Right lung (tissue), 10 donors: ENCODE results near the gene ELOVL2. TPM values are rescaled to one million over a fixed set of nuclear protein-coding genes. Genes with fewer than 3 reads are reported as not detected.
"Not testable (repeated sequence)": the region's sequence is repeated elsewhere in the genome, so short reads cannot be mapped to it uniquely, and the experiment has no call there.

ENCODE experiments used
- DNase-seq, 2 donors: peaks; one replicate each; pipeline ENCODE4 v3.0.0-alpha.2; 2013
- long read RNA-seq, 8 donors: transcript quantifications; one replicate each; lab custom pipeline, GENCODE V29; 2026
- polyA plus RNA-seq, 5 donors: library from polyadenylated mRNA; unstranded; fragments of 120-200 nt; gene quantifications; one replicate each; pipeline versions ENCODE4 v1.2.1 to v1.2.3, GENCODE V29; 2013; ENCODE audit warnings: inconsistent platforms in 1 of 5, low replicate concordance in 1 of 5; ENCODE audit not compliant: insufficient read length in 5 of 5, insufficient read depth in 1 of 5

Gene ELOVL2
- 1 to 10 TPM; 3.4 to 6.9 (median 5.4) TPM for polyA plus RNA-seq
- long read RNA-seq, donor 1, partial matches to known transcripts, result 0 of 1 reads
- long read RNA-seq, donor 1, other reads (novel, unspliced or antisense), result 0 of 1 reads
- long read RNA-seq, donor 2, result 0 reads
- long read RNA-seq, donor 3, result 0 reads
- long read RNA-seq, donor 4, result 0 reads
- long read RNA-seq, donor 5, partial matches to known transcripts, result 0 of 1 reads
- long read RNA-seq, donor 5, other reads (novel, unspliced or antisense), result 0 of 1 reads
- long read RNA-seq, donor 6, partial matches to known transcripts, result 0 of 4 reads
- long read RNA-seq, donor 6, other reads (novel, unspliced or antisense), result 0 of 4 reads
- long read RNA-seq, donor 7, result 0 reads
- long read RNA-seq, donor 8, partial matches to known transcripts, result 0 of 1 reads
- long read RNA-seq, donor 8, other reads (novel, unspliced or antisense), result 0 of 1 reads

DNA sequence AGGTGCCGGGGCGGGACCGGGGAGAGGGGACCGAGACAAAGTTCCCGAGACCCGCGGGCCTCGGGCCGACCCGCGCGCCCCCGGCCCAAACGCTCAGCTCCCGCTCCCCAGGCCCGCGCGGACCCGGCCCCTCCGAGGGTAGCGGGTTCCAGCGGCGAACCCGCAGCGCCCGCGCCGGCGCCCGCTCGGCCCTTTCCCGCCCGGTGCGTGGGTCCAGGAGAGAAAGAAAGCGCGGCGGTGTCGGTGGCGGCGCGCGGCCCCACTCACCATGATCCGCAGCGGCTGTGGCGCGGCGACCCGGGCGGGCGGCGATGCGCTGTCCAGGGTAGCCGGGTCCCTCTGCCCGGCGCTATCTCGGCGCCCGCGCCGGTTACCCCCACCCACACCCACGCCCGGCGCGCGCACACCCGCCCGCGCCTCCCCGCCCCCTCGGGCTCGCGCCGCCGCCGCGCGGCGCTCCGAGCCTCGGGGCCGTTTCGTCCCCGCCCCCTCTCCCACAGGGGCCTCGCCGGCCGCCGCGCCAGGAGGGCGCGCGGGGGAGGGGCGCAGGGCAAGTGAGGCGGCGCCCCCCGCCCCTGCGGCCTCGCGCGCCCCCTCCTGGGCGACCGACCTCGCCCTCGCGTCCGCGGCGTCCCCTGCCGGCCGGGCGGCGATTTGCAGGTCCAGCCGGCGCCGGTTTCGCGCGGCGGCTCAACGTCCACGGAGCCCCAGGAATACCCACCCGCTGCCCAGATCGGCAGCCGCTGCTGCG lies at the start of gene ELOVL2:
Gene ELOVL2, minus strand, starts transcription at position 345 of the 751 bp plus-strand sequence. Its CDS starts 75 bp downstream, at position 270.
- peak; percentile 32 to 51 for DNase-seq

DNA sequence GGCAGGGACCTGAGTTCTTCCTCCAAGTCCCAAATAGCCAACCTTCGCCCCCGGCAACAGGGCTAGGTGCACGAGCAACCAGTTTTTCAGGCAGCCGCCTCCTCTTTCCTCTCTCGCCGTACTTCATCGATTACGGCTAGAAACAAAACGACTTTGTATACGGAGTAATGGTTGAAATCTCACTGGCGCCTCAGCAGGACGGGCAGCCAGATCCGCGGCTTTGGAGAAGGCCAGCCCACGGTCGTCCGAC lies 49.2 kb upstream of the ELOVL2 start:
- DNase-seq, result no peak

DNA sequence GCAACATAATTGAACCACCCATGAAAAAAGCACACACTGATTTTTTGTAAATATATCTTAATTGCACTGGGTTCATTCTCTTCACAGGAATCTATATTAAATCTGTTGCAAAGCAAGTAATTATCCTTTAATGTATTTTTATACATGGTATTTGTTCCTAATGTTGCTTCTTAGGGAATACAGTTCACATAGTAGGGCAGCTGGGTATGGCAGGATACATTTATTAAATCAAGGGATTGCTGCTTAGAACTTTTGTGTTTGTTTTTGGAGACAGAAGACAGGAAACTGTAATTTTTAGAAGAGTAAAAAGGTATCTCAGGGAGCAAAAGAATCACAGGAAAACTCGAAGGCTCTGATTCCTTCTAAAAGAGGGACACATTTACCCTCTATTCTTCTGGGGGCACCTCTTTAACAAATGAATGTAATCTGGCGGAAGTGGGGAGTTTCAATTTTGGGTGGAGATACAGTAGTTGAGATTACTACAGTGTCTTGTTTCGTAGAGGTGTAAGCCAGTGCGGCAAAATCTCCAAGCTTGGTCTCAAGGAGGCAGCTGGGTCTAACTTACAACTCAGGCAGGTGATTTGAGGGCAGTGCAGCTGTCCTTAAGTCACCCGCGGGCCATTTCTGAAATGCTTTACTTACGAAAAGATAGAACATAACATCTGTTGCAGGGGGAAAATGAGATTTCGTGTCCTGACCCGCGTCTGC lies 48.7 kb upstream of the ELOVL2 start:
- DNase-seq, result no peak

GRCh38 chr6:11091141-11091540 lies 47.0 kb upstream of the ELOVL2 start:
- DNase-seq, result not testable (repeated sequence)

DNA sequence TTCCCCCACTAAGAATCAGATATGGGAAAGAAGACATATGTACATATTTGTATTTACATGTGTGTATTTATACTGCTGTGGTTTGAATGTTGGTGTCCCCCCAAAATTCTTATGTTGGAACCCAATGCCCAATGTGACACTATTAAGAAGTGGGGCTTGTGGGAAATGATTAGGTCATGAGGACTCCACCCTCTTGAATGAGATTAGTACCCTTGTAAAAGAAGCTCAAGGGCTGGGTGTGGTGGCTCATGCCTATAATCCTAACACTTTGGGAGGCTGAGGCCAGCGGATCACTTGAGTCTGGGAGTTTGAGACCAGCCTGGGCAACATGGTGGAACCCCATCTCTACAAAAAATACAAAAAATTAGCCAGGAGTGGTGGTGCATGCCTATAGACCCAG lies 45.6 kb upstream of the ELOVL2 start:
- DNase-seq, result no peak

DNA sequence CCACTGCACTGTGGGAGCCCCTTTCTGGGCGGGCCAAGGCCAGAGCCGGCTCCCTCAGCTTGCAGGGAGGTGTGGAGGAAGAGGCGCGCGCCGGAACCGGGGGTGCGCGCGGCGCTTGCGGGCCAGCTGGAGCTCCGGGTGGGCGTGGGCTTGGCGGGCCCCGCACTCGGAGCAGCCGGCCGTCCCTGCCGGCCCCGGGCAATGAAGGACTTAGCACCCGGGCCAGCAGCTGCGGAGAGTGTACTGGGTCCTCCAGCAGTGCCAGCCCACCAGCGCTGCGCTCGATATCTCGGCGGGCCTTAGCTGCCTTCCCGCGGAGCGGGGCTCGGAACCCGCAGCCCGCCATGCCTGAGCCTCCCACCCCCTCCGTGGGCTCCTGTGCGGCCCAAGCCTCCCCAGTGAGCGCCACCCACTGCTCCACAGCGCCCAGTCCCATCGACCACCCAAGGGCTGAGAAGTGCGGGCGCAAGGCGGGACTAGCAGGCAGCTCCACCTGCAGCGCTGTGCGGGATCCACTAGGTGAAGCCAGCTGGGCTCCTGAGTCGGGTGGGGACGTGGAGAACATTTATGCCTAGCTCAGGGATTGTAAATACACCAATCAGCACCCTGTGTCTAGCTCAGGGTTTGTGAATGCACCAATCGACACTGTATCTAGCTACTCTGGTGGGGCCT lies 43.2 kb upstream of the ELOVL2 start:
- not testable (repeated sequence) for DNase-seq

GRCh38 chr6:11085758-11086435 lies 41.8 kb upstream of the ELOVL2 start:
- no peak for DNase-seq

GRCh38 chr6:11083956-11084355 lies 39.9 kb upstream of the ELOVL2 start:
- DNase-seq, result no peak

DNA sequence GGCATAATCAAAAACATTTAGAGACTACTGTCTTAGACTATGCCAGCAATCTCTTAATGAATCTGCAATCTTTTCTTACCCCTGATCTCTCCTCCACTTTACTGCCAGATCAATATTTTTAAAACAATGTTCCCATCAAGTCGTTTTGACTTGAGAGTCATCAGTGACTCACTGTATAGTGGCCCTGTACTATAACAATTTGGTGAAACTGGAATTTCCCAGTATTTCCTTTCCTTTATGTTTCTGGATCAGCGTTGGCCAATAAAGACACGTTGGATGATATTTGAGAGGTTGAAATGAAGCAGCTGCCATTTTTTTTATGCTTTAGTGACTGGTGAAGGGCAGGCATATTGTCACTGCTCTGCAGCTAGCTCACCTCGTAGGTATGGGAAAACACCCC lies 39.4 kb upstream of the ELOVL2 start:
- no peak for DNase-seq

GRCh38 chr6:11080296-11080695 lies 36.2 kb upstream of the ELOVL2 start:
- no peak for DNase-seq

DNA sequence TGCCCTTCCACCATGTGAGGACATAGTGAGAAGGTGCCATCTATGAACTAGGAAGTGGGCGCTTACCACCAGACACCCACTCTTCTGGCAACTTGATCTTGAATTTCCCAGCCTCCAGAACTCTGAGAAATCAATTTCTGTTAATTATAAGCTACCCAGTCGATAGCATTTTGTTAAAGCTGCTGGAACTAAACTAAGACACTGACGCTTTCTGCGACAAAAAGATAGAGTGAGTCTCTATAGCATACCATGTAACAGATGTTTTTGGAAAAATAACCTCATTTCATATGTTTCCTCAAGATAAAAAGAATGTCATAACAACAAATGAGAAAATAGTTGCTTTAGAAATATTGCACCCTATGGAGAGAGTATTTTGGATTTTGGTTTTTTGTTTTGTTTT lies 34.2 kb upstream of the ELOVL2 start:
- no peak for DNase-seq

DNA sequence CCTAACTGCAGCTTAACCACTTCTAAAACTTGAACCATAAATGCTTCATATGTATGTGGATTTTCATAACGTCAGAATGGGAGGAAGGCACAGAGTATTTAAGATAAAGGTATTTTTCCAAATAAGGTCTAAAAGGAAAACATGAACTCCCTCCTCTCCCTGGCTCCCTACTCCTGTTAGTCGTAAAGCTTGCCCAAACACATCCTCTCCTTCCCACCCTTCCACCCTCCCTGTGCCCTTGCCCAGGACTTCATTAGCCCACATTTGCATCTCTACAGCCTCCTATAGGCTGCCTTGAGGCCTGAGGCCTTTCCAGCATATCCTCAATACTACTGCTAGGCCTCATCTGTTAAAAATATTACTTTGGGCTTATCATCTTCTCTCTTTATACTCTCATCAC lies 32.4 kb upstream of the ELOVL2 start:
- no peak for DNase-seq

DNA sequence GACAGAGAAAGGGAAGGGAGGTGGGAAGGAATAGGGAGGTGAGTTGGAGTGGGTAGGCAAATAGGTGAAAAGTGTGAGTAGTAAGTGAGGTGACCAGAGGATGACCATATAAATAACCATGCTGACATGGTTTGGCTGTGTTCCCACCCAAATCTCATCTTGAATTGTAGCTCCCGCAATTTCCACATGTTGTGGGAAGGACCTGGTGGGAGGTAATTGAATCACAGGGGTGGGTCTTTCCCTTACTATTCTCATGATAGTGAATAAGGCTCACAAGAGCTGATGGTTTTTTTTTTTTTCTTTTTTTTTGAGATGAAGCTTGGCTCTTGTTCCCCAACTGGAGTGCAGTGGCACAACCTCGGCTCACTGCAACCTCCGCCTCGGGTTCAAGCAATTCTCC lies 28.0 kb upstream of the ELOVL2 start:
- no peak for DNase-seq

GRCh38 chr6:11069760-11070159 lies 25.7 kb upstream of the ELOVL2 start:
- DNase-seq, result no peak

DNA sequence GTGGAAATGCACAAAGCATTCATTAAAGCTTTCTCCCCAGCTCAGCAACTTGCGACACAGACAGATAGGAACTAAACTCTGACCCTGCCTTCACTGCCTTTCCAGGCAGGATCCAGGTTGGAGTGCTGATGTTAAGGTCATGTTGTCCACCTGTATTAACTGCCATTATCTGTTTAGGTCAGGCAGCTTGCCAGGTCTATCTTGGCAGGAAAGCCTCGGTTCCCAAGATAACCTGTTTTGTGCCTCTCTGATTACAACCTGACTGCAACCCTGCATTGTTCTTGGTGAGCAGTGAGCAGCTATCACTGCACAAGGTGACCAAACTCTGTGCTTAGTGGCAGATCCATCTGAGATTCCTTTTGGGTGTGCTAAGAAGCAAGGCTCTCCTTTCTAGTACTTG lies 23.2 kb upstream of the ELOVL2 start:
- DNase-seq, result no peak

GRCh38 chr6:11066505-11067347 lies 22.6 kb upstream of the ELOVL2 start:
- no peak for DNase-seq

DNA sequence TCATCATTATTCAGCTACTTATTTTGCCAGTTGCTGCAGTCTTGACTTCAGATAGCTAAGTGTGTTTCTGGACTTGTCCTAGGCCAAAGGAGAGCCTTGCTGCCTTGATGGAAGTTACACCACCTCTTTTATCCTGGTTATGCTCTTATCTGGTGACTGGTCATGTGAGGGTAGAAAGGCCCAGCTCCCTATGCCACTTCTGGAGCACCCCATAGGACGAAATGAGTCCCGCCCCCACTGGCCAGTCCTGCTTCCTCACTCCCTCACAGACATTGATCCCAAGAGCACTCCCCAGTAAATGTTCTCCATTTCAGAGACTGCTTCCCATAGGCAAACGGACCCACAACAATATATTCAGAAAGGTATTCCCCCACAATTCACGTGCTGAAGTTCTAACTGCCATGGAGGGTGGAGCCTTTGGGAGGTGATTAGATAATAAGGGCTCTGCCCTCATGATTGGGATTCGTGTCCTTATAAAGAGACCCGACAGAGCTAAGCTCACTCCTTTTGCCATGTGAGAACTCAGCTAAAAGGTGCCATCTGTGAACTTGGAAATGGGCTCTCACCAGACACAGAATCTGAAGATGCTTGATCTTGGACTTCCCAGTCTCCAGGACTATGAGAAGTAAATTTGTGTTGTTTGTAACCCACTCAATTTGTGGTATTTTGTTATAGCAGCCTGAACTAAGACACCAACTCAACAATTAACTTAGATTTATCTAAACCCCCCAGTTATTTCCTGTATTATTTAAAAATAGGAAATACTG lies 21.5 kb upstream of the ELOVL2 start:
- no peak for DNase-seq

DNA sequence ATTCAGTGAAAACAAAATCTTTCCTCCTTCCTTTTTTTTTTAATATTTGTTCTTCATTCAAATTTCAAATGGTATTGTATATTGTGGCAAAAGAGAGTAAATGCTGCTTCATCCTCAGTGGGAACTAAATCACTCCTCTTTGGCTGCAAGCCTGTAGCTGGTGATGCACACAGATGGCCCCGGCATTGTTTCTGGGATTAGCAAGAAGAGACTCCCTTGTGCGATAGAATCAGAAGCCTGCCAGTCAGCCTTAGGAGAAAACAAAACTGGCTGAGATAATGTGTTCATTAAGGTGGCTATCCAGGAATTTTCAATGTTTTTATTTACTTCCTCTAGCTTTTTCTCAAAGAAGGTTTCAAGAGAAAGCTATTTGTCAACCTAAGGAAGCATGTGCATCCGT lies 20.7 kb upstream of the ELOVL2 start:
- no peak for DNase-seq

DNA sequence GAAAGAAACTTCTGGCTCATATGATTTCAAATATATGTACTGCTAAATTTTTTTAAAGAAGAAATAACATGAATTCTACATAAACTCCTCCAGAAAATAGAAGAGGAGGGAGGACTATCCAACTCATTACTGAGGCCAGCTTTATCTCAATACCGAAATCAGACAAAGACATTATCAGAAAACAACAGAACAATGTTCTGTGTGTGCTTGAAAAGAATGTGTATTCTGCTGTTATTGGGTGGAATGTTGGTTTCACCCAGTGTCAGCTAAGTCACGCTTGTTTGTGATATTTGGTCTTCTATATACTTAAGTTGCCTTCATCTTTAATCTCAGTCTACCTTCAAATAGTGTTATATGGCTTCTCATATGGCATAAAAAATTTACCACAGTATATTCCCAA lies 18.6 kb upstream of the ELOVL2 start:
- DNase-seq, result no peak

DNA sequence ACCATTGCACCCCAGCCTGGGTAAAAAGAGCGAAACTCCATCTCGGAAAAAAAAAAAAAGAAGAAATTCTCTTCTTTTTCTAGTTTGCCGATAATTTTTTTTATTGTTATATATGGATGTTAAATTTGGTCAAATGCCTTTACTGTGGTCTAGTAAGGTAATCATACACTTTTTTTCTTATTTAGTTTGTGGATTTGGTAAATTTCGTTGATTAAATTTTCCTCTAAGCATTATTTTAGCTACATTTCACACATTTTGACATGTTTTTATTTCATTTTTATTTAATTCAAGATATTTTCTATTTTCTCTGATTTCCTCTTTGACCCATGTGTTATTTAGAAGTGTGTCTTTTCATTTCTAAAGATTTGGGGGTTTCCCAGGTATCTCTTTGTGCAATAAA lies 18.0 kb upstream of the ELOVL2 start:
- no peak for DNase-seq
